K562 (cell line): ENCODE data around the gene HPD. TPM values are rescaled to one million over a fixed set of nuclear protein-coding genes. Genes with fewer than 3 reads are reported as not detected.

Experiments
- AFF1 ChIP-seq, 2 experiments: fragments of 450-650 bp; IDR thresholded peaks; 2 replicates each; pipeline ENCODE4 v1.6.1; 2018; ENCODE audit warnings: mild to moderate bottlenecking in 2 of 2, low read depth in 1 of 2; ENCODE audit not compliant: partially characterized antibody in 2 of 2
- MGA ChIP-seq: fragments of 450-650 bp; IDR thresholded peaks from 2 replicates; pipeline ENCODE4 v1.6.1; 2016; ENCODE audit warnings: mild to moderate bottlenecking, moderate library complexity
- RB1 ChIP-seq: fragments of 450-650 bp; IDR thresholded peaks from 2 replicates; pipeline ENCODE4 v1.6.1; 2017; ENCODE audit warnings: low read depth, mild to moderate bottlenecking
- SAFB ChIP-seq: fragments of 200-400 bp; formaldehyde crosslinking; IDR thresholded peaks from 2 replicates; pipeline ENCODE4 v1.6.1; 2017; ENCODE audit warnings: low read depth, low read length, borderline replicate concordance
- SMARCB1 ChIP-seq: IDR thresholded peaks from 2 replicates; pipeline ENCODE4 v1.6.1; 2011; ENCODE audit warnings: improper control_type of control experiment, low read depth; ENCODE audit not compliant: insufficient read length
- YY1 ChIP-seq, 3 experiments: IDR thresholded peaks; 2 replicates each; pipeline ENCODE4 v1.6.1; 2011; ENCODE audit warnings: low read length in 2 of 3, mild to moderate bottlenecking in 2 of 3, moderate library complexity in 2 of 3, borderline replicate concordance in 1 of 3, control low read depth in 1 of 3, low read depth in 1 of 3; ENCODE audit not compliant: insufficient read depth in 3 of 3, insufficient replicate concordance in 2 of 3, control insufficient read depth in 1 of 3, insufficient read length in 1 of 3; ENCODE audit errors: extremely low read depth in 1 of 3
- ZBTB43 ChIP-seq: sonication (generic); formaldehyde crosslinking; IDR thresholded peaks from 2 replicates; pipeline ENCODE4 v1.8.0; 2023; ENCODE audit warnings: mild to moderate bottlenecking, missing genetic modification reagents
- polyA plus RNA-seq, 8 experiments: library from polyadenylated mRNA; depleted of rRNA in 4 of 8; stranded (reverse) in 5 of 8; unstranded in 3 of 8; fragments of >200 nt; fragmentation: Nextera tagmentation in 2 of 8; fragmentation: Illumina TruSeq in 1 of 8; extraction: Ambion mirVana in 2 of 8; extraction: Trizol in 1 of 8; gene quantifications; 2 replicates each; pipeline versions ENCODE4 v1.2.1 to v1.2.3, GENCODE V29; 2011 to 2014; ENCODE audit warnings: inconsistent platforms in 1 of 8, missing spikeins in 1 of 8
- total RNA-seq, 7 experiments: library from RNA; depleted of rRNA in 6 of 7; stranded (reverse); fragments of >200 nt in 6 of 7; fragmentation: Illumina TruSeq in 2 of 7; extraction: Trizol in 2 of 7; gene quantifications; 2 replicates each; pipeline versions ENCODE4 v1.2.1 to v1.2.3, GENCODE V29; 2011 to 2021; ENCODE audit warnings: low replicate concordance in 1 of 7

HPD gene
- total and polyA plus RNA-seq, 9 of the 15 experiments (the other 6 are each of a cell fraction or from before 2014, with no cell fraction given): 0.06 to 0.29 (median 0.07) TPM; not detected in 4

GRCh38 chr12:121800694-121801594 lies 57.7 kb downstream of the HPD start (continued):
- TF ChIP-seq MGA: peak; percentile 33
- 0 out of 2 replicates have a peak, but pooled peaks have one; percentile 32 for TF ChIP-seq ZBTB43 (CRISPR knock-in tag)
- no peak for TF ChIP-seq SMARCB1
- TF ChIP-seq SAFB: no peak
- peak; percentile 7 for TF ChIP-seq RB1
- peak; percentile 67 to 94 (median 87) for TF ChIP-seq YY1 (IDR thresholded peaks at IDR 0.05; ENCODE audit: borderline replicate concordance in 1 of 3, control insufficient read depth in 1 of 3, extremely low read depth in 1 of 3, insufficient read depth in 3 of 3, insufficient read length in 1 of 3, insufficient replicate concordance in 2 of 3, low read depth in 1 of 3, low read length in 2 of 3)
- peak in 1 of 2 experiments; percentile 33 for TF ChIP-seq AFF1 (IDR thresholded peaks at IDR 0.05; ENCODE audit: low read depth in 1 of 2, partially characterized antibody in 2 of 2)
